GM21390 (cell line): ENCODE data around the gene ZACN.

Source experiments
- ATAC-seq: cut with Tn5 transposase; IDR thresholded peaks from one replicate; pipeline ENCODE4 v1.9.1; 2021; ENCODE audit not compliant: unreplicated experiment

The ZACN gene

DNA sequence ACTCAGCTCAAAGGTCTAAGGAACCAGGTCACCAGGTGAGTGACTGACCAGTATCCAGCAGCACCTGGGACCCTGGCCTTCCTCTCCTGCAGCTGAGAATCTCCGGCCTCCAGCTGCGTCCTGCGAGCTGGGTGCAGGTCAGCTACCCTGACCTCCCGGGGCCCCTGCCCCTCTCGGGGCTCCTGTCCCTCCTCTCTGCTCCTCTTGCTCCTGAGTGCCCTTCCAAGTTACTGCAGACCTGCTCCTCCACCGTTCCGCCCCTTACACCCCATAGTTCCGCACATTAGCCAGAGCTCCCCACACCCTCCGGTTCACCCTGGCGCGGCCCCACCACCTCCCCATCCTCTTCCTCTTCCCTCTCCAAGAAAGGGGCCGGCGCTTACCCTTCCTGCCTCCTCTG is 51.5 kb downstream of the ZACN start:
- ATAC-seq, result no peak

- ATAC-seq, result no peak
Observed at GRCh38 chr17:76131051-76131691, 52.2 kb downstream of the ZACN start.

GRCh38 chr17:76131692-76132573 is 53.0 kb downstream of the ZACN start:
- ATAC-seq, result no peak
